ENCODE measurements around the gene MAN1C1.

Gene MAN1C1

DNA sequence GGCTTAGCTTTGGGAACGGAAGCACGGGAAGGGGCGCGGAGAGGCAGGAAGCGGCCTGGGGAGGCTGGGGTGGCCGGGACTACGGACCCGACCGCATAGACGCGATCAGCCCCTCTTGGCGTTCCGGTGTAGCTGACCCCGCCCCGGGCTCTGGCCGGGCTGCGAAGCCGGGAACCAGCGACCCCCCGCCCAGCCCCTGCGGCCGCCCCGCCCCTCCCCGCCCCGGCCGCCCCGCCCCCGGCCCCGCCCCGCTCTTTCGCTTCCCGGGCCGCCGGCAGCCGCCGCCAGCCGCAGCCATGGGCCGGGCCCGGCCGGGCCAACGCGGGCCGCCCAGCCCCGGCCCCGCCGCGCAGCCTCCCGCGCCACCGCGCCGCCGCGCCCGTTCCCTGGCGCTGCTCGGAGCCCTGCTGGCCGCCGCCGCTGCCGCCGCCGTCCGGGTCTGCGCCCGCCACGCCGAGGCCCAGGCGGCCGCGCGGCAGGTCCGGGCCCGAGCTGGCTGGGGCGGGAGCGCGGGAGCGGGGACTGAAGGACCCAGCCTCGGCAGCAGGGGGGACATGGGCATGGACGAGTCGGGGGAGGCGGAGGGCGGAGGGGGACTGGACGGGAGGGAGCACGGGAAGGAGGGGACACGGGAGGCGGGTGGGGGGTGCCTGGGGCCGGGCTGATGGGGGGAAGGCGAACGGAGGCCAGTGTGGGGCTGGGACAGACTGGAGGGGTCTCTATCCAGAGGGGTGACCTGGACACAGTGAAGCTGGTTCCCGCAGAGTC is 183.5 kb downstream of the MAN1C1 start, which contains the start of gene SELENON:
SELENON (plus strand) TSS at position 259 of the 768 bp plus-strand sequence; CDS start at position 297, 38 bp downstream.
- DNase-seq (ENCODE audit: low spot score): peak; percentile 82

DNA sequence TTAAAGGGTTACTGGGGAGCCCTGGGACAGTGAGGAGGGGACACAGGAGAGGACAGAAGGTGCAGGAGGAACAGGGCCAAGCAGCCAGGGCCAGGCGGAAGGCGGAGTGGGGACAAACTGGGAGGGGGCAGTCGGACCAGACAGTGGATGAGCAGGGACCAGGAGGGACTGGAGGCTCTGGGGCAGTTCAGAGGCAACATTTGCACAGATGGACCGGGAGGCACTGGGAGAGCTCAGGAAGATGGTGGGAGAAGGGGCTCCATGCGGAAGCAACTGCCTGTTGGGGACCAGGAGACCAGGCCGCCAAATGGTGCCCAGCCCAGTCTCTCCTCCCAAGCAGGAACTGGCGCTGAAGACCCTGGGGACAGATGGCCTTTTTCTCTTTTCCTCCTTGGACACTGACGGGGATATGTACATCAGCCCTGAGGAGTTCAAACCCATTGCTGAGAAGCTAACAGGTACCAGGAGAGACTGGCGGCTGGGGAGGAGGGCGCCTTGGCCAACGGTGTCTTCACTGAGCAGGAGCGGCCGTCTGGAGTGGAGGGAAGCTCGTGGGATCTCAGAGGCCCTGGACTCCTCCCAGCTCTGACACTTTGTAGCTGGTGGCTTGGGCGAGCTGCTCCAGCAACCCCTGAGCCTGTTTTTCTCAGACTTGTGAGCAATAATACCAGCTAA is 184.2 kb downstream of the MAN1C1 start:
- DNase-seq (ENCODE audit: low spot score): no peak
- TF ChIP-seq, protein P1, sequence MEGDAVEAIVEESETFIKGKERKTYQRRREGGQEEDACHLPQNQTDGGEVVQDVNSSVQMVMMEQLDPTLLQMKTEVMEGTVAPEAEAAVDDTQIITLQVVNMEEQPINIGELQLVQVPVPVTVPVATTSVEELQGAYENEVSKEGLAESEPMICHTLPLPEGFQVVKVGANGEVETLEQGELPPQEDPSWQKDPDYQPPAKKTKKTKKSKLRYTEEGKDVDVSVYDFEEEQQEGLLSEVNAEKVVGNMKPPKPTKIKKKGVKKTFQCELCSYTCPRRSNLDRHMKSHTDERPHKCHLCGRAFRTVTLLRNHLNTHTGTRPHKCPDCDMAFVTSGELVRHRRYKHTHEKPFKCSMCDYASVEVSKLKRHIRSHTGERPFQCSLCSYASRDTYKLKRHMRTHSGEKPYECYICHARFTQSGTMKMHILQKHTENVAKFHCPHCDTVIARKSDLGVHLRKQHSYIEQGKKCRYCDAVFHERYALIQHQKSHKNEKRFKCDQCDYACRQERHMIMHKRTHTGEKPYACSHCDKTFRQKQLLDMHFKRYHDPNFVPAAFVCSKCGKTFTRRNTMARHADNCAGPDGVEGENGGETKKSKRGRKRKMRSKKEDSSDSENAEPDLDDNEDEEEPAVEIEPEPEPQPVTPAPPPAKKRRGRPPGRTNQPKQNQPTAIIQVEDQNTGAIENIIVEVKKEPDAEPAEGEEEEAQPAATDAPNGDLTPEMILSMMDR (IDR thresholded peaks at IDR 0.05; ENCODE audit: extremely low read depth, missing control alignments): no peak

More for the DNA sequence above, 183.5 kb downstream of the MAN1C1 start, which contains the start of gene SELENON:
- TF ChIP-seq, protein P1 (IDR thresholded peaks at IDR 0.05; ENCODE audit: extremely low read depth, missing control alignments): no peak

DNA sequence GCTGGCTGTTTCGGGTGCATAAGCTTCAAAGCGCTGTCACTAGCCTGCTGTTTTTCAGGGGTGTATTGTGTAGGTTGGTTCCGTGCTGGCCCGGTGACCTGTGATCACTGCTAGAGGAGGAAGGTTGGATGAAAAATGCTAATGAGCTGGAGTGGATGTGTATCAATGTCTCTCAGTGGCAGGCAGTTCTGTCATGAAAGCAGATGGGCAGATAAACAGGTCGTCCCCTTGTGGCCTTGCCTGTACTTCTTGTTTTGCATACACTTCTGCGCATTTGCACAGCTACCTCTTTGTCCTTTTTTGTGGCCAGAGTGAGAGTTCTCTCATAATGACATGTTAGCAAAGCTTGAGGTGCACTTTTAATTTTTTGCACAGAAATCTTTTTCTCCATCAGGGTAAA is 186.3 kb downstream of the MAN1C1 start:
- DNase-seq (ENCODE audit: low spot score): peak; percentile 82
- TF ChIP-seq, protein P1 (IDR thresholded peaks at IDR 0.05; ENCODE audit: extremely low read depth, missing control alignments): no peak

DNA sequence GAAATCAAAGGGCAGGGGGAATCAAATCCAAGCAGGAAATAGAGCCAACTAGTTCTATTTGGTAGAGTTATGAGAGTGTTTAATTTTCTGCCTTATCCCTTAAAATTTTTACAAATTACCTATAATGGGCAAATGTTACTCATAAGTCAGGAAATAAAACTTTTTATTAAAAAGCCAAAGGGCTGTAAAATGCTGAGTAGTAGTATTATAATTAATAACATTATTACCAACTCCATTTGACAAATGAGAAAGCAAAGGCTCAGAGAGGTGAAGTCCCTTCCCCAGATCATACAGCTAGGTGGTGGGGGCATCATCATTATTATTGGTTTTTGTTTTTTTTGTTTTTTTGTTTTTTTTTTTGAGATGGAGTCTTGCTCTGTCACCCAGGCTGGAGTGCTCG is 186.8 kb downstream of the MAN1C1 start:
- DNase-seq (ENCODE audit: low spot score): no peak

DNA sequence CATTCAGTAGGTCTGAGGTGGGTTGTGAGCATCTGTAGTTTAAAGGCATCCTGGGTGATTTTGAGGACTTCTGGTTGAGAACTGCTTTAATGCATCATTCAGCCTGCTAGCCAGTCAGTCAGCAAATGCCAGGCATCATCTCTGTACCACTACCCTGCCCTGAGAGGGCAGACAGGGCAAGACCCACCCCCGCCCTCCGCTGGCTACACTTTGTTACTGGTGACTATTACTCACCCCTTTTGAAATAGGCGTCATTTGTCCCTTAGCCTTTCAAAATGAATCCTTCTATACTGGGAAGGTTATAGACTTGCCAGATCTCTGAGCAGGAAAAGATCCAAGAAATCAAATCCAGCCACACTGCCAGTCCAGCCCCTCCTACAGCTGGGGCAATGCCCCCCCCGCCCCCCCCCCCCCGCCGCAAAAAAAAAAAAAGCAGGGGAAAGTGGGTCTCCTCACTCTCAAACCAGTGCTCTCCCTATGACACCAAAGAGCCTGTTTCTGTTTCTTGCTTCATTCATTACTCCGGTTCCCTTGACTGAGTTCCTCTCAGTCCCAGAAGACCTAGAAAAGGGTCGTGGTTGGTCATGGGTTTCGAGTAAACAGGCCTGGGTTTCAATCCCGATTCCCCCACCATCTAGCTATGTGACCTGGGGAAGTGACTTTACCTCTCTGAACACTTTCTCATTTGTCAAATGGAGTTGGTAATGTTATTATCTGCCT is 187.8 kb downstream of the MAN1C1 start:
- peak; percentile 74 for DNase-seq (ENCODE audit: low spot score)
- TF ChIP-seq, protein P1 (IDR thresholded peaks at IDR 0.05; ENCODE audit: extremely low read depth, missing control alignments): no peak

More for the DNA sequence above, 186.8 kb downstream of the MAN1C1 start:
- TF ChIP-seq, protein P1 (IDR thresholded peaks at IDR 0.05; ENCODE audit: extremely low read depth, missing control alignments): no peak

DNA sequence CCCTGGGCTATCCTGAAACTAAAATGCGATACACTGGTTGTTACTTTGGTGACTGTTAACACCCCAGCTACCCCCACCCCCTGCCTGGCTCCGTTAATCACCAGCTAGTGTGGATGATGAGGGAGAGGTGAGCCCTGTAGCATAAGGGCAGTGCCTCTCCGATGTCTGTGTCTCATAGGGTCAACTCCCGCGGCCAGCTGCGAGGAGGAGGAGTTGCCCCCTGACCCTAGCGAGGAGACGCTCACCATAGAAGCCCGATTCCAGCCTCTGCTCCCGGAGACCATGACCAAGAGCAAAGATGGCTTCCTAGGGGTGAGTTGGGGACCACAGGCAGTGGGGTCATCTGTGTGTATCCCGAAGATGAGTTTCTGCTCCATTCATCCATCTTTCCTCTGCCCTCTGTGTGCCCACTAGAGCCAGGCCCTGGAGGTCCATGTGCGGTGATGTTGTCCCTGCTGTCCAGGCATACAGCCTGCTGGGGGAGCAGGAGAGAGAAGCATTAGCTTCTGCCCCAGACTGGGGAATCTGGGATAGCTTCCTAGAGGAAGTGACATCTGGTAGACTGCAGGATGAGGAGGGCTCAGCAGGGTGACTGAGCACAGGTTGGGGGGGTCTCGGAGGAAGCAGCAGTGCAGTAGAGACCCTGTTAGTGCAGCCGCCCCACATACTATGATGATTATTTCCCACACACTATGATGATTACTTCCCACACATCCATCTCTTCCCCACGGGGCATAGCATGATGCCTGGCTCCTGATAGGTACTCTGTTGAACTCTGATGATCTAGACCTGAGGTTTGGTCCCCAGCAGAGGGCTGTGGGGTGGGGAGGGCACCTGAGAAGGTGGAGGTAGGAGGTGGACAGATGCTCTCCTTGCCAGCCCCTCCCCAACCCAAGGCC is 188.6 kb downstream of the MAN1C1 start:
- DNase-seq (ENCODE audit: low spot score): peak; percentile 11
- TF ChIP-seq, protein P1 (IDR thresholded peaks at IDR 0.05; ENCODE audit: extremely low read depth, missing control alignments): no peak

All from GM20000 (cell line).